ENCODE results near the gene KASH5. TPM values are rescaled to one million over a fixed set of nuclear protein-coding genes. Genes with fewer than 3 reads are reported as not detected.

KASH5 gene
- total RNA-seq, 2 experiments from 2014 or later = 0.95 TPM; not detected in 1

GRCh38 chr19:49347191-49347590 is 40.9 kb upstream of the KASH5 start:
- intact Hi-C loops (cut with micrococcal nuclease) = no loop called here
- Mint-ChIP-seq H3K4me1 (ENCODE audit: low read depth) (peaks cover 11% of the 10 kb centered on the region), H3K4me3 (no peak overlapping the region), H3K9me3 (no peaks in the 10 kb centered on the region), H3K36me3 (ENCODE audit: low read depth) (no peaks in the 10 kb centered on the region), H3K27ac (no peak overlapping the region), H3K27me3 (no peaks in the 10 kb centered on the region)
- CTCF ChIA-PET = interaction anchor here (2.0 kb wide), 1 partner anchor 46 kb away, joined by 9 read pairs; no protein-coding TSS in a partner anchor
- ATAC-seq = peak; percentile 17
- TF ChIP-seq, protein P1, sequence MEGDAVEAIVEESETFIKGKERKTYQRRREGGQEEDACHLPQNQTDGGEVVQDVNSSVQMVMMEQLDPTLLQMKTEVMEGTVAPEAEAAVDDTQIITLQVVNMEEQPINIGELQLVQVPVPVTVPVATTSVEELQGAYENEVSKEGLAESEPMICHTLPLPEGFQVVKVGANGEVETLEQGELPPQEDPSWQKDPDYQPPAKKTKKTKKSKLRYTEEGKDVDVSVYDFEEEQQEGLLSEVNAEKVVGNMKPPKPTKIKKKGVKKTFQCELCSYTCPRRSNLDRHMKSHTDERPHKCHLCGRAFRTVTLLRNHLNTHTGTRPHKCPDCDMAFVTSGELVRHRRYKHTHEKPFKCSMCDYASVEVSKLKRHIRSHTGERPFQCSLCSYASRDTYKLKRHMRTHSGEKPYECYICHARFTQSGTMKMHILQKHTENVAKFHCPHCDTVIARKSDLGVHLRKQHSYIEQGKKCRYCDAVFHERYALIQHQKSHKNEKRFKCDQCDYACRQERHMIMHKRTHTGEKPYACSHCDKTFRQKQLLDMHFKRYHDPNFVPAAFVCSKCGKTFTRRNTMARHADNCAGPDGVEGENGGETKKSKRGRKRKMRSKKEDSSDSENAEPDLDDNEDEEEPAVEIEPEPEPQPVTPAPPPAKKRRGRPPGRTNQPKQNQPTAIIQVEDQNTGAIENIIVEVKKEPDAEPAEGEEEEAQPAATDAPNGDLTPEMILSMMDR (IDR thresholded peaks at IDR 0.05) = no peak
- no peak for DNase-seq
- POLR2A ChIA-PET = interaction anchor here (1.3 kb wide), 2 partner anchors 11 to 12 kb away, joined by 3 to 4 read pairs; no protein-coding TSS in a partner anchor

DNA sequence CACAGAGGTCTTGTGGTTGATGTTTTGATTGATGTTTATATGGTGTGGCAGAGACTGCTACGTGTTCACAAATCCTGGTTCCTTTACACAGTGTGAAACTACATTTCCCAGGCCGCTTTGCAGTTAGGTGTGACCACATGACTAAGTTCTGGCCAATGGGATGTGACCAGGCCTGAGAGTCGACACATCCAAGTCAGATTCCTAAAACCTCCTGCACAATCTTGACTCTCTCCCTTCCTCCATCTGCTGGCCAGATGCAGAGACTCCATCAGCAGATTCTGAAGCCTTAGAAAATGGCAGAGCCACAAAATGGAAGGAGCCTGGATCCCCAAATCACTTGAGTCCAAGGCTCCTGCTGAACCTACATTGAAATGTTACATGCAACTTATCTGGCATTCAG is 40.2 kb upstream of the KASH5 start:
- H3K9me3 Mint-ChIP-seq = no peaks in the 10 kb centered on the region
- ChIA-PET POLR2A (interaction anchor here (1.3 kb wide), 2 partner anchors 11 to 12 kb away, joined by 3 to 4 read pairs; no protein-coding TSS in a partner anchor), CTCF (interaction anchor here (0.8 to 2.0 kb wide), 2 partner anchors 13 to 46 kb away, joined by 4 to 9 read pairs; partner anchors contain the start of gene CD37)
- TF ChIP-seq, protein P1 (IDR thresholded peaks at IDR 0.05) = no peak
- no peak overlapping the region for H3K4me3 Mint-ChIP-seq
- ATAC-seq (peak; percentile 87), DNase-seq (peak; percentile 42)
- H3K27me3 Mint-ChIP-seq = no peaks in the 10 kb centered on the region
- no peak overlapping the region for H3K27ac Mint-ChIP-seq
- no peaks in the 10 kb centered on the region for H3K36me3 Mint-ChIP-seq (ENCODE audit: low read depth)
- H3K4me1 Mint-ChIP-seq (ENCODE audit: low read depth) = peaks cover 8% of the 10 kb centered on the region
- intact Hi-C loops (cut with micrococcal nuclease) = no loop called here

GRCh38 chr19:49348305-49349189 is 39.5 kb upstream of the KASH5 start:
- Mint-ChIP-seq H3K4me3 (no peak overlapping the region), H3K36me3 (ENCODE audit: low read depth) (no peaks in the 10 kb centered on the region), H3K27me3 (no peaks in the 10 kb centered on the region), H3K4me1 (ENCODE audit: low read depth) (peaks cover 6% of the 10 kb centered on the region), H3K9me3 (no peaks in the 10 kb centered on the region), H3K27ac (no peak overlapping the region)
- TF ChIP-seq, protein P1 (IDR thresholded peaks at IDR 0.05) = no peak
- ChIA-PET CTCF (interaction anchor here (0.8 to 2.3 kb wide), 3 partner anchors 14 to 47 kb away, joined by 4 to 9 read pairs (median 6); partner anchors contain the start of gene CD37), POLR2A (interaction anchor here (1.2 to 1.7 kb wide), 4 partner anchors 12 to 13 kb away, joined by 3 to 4 read pairs (median 4); no protein-coding TSS in a partner anchor)
- intact Hi-C loops (cut with micrococcal nuclease) = no loop called here
- DNase-seq (no peak), ATAC-seq (no peak)

DNA sequence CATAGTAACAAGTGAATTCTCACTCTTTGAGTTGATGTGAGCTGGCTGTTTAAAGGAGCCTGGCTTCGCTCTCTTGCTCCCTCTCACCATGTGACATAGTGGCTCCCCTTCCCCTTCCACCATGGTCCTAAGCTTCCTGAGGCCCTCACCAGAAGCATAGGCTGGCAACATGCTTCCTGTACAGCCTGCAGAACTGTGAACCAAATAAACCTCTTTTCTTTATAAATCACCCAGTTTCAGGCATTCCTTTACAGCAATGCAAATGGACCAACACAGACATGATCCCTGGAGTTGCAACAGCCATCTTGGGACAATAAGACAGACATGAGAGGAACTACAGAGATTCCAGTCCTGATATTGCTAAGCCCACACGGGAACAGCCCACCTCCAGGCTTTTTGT is 38.5 kb upstream of the KASH5 start:
- no peak for DNase-seq
- ChIA-PET POLR2A (interaction anchor here (1.7 kb wide), 1 partner anchor 11 kb away, joined by 3 read pairs; no protein-coding TSS in a partner anchor), CTCF (interaction anchor here (2.3 kb wide), 1 partner anchor 22 kb away, joined by 6 read pairs; no protein-coding TSS in a partner anchor)
- intact Hi-C loops (cut with micrococcal nuclease) = no loop called here
- TF ChIP-seq, protein P1 (IDR thresholded peaks at IDR 0.05) = no peak
- no peak for ATAC-seq
- peaks cover 4% of the 10 kb centered on the region for H3K4me1 Mint-ChIP-seq (ENCODE audit: low read depth)
- no peak overlapping the region for H3K4me3 Mint-ChIP-seq
- H3K27ac Mint-ChIP-seq = no peak overlapping the region
- no peaks in the 10 kb centered on the region for H3K36me3 Mint-ChIP-seq (ENCODE audit: low read depth)
- H3K27me3 Mint-ChIP-seq = no peaks in the 10 kb centered on the region
- H3K9me3 Mint-ChIP-seq = no peaks in the 10 kb centered on the region

- no peaks in the 10 kb centered on the region for H3K36me3 Mint-ChIP-seq (ENCODE audit: low read depth)
- ATAC-seq (no peak), DNase-seq (peak; percentile 17)
- H3K4me3 Mint-ChIP-seq = no peak overlapping the region
- H3K27ac Mint-ChIP-seq = no peak overlapping the region
- TF ChIP-seq, protein P1 (IDR thresholded peaks at IDR 0.05) = no peak
- POLR2A ChIA-PET = no interaction called here
- CTCF ChIA-PET = no interaction called here
- H3K27me3 Mint-ChIP-seq = peaks cover 17% of the 10 kb centered on the region
- no peaks in the 10 kb centered on the region for H3K9me3 Mint-ChIP-seq
- intact Hi-C loops (cut with micrococcal nuclease) = no loop called here
- peaks cover 10% of the 10 kb centered on the region for H3K4me1 Mint-ChIP-seq (ENCODE audit: low read depth)
Observed at GRCh38 chr19:49355909-49356353, 32.1 kb upstream of the KASH5 start.

All from activated CD8-positive, alpha-beta T cell treated with anti-CD3 and anti-CD28 coated beads for 36 hours (primary cell).